Epithelial cell of esophagus (primary cell): ENCODE data around the gene ENOX1.

Experiments used
- DNase-seq: peaks from one replicate; pipeline ENCODE4 v3.0.0; 2010; ENCODE audit warnings: low read depth
- H3K4me3 ChIP-seq: 2 replicates; pipeline ENCODE4 v1.5.1; 2011; ENCODE audit warnings: mild to moderate bottlenecking, low read length, control low read depth
- TF ChIP-seq, protein P1 (sequence below): IDR thresholded peaks from 2 replicates; pipeline ENCODE4 v1.5.1; 2011; ENCODE audit warnings: low read depth, mild to moderate bottlenecking, low read length, control low read depth, inconsistent platforms; ENCODE audit not compliant: insufficient read depth; ENCODE audit errors: missing control alignments

The ENOX1 gene

DNA sequence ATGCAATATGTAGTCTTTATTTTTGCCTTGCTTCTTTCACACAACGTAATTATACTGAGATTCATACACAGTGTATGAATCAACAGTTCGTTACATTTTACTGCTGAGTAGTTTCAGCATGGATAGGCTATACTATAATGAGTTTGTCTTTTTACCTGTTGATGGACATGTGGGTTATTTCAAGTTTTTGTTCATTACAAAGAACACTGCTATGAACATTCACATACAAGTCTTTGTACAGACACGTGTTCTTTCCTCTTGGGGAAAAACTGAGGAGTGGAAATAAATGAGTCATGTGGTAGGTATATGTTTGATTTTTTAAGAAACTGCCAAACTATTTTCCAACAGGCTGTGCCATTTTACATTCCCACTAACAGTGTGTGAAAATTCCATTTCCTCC lies 35.1 kb downstream of the ENOX1 start:
- peak; percentile 61 for DNase-seq
- H3K4me3 ChIP-seq: no peak overlapping the region
- TF ChIP-seq, protein P1, sequence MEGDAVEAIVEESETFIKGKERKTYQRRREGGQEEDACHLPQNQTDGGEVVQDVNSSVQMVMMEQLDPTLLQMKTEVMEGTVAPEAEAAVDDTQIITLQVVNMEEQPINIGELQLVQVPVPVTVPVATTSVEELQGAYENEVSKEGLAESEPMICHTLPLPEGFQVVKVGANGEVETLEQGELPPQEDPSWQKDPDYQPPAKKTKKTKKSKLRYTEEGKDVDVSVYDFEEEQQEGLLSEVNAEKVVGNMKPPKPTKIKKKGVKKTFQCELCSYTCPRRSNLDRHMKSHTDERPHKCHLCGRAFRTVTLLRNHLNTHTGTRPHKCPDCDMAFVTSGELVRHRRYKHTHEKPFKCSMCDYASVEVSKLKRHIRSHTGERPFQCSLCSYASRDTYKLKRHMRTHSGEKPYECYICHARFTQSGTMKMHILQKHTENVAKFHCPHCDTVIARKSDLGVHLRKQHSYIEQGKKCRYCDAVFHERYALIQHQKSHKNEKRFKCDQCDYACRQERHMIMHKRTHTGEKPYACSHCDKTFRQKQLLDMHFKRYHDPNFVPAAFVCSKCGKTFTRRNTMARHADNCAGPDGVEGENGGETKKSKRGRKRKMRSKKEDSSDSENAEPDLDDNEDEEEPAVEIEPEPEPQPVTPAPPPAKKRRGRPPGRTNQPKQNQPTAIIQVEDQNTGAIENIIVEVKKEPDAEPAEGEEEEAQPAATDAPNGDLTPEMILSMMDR: no peak

DNA sequence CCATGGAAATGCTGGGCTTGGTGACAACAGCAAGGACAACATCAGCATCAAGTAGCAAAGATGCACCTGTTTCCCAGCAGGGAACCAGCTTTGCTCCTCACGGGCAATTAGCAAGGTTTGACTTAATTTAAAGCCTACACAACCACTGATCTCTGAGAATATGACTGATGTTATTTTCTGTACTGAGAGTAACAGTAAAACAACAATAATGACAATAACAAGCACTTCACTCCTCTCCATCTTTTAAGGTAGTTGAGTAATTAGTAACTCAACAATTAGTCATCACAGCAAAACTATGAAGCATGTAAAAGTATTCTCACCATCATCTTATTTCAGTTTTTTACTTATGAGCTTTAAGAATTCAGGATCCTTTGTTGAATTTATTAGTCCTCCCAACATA lies 37.3 kb downstream of the ENOX1 start:
- no peak overlapping the region for H3K4me3 ChIP-seq
- TF ChIP-seq, protein P1: no peak
- DNase-seq: peak; percentile 11

DNA sequence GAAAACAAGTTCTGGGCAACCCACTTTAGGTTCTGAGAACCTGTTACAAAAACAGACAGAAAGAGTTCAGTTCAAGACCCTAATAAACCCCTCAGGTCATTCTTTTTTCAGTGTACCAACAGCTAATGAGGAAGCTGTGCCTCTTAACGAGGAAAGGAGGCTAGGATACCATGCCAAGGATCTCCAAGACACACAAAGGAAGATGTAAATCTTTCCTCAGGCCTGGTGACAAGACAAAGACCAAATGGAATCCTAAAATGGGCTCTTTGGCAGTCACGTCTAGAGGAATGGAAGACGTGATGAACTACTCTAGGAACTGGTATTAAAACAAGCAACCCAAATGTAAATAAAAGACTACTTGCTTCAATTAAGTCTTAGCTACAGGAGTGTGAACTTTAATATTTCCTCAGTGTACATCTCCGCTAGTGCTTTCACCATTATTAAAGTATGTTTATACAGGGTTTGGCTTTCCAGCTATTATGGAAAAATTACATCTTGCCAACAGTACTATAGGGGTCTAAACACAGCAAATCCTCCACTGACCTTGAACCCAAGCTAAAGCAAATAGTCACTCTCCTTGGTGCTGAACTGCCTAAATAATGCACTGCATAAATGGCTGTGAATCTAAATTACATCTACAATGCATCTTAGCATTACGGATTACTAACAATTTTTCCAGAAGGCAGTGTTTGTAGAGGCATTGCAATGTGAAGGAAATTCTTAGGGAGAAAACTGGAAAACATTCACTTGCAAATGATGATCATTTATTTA lies 42.3 kb downstream of the ENOX1 start:
- DNase-seq: no peak
- TF ChIP-seq, protein P1: no peak
- H3K4me3 ChIP-seq: no peak overlapping the region

DNA sequence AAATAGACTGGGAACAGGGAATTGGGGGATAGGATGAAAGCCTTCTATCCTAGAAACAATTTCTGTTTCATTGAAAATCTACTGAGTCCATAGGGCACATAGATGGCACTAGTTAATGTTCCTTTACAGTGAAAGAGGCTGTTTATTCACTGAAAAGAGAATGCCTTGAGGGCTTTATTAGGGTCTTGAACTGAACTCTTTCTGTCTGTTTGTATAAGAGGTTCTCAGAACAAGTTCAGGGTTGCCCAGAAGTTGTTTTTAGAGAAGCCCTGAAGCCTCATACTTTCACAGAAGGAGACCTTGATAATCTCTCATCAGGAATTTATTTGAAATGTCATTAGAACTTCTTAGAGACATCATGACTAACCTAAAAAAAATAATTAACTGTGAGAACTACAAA lies 43.9 kb downstream of the ENOX1 start:
- H3K4me3 ChIP-seq: no peak overlapping the region
- TF ChIP-seq, protein P1: no peak
- no peak for DNase-seq

DNA sequence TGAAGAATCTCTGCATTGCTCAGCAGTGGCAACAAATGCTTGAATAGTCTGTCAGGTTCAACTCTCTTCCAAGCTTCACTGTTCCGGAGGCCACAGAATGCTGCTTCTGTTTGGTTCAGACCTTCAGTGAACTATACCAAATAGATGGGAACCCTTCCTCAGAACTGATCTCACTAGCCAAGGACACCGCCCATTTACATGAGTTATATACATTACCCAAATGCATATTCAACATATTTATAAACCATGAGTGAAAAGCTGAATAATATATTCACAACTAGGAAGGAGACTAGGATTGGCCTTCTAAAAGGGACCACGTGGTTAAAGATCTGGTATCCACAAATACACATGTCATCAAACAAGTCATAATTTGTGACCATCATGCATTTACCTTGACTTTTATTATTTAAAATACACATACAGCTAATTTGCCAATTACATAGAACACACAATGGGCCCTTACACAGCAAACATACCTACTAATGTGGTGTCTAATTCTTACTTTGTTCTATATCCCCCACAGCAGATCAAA lies 49.3 kb downstream of the ENOX1 start:
- no peak for DNase-seq
- TF ChIP-seq, protein P1: no peak
- no peak overlapping the region for H3K4me3 ChIP-seq

DNA sequence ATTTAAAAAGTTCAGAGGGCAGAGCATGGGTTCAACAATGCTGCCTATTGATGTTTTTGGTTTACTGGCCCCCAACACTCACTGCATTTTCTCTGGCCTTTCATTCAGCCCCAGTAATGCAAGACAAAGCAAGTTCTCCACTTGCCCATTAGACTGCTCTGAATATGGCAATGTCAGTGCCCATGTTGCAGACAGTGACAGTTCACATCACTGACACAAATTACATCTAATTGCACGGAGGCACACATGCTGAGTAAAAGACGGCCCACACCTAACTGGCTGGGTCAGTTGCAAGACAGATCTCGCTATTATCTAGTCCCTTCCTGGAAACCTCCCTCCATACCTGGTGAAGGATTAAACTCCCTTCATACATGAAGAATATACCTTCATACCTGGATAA lies 54.0 kb downstream of the ENOX1 start:
- no peak overlapping the region for H3K4me3 ChIP-seq
- TF ChIP-seq, protein P1: no peak
- no peak for DNase-seq

DNA sequence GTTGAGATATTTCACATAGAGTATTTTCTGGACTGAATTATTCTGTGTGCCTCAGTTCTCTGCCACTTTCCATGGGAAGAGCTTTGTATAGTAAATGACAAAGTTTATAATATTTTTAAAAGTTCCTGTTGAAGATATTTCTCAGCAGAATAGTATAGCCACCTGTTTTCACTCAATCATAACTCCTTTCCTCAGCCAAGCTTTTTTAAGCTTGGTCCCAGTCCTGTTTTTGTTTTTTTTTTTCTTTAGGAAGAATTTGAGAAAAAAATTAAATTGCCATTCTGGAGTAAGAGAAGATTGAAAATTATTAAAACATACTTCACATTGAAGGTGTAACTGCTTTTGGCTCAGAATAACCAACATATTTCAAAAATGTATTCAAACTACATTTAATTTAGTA lies 55.5 kb downstream of the ENOX1 start:
- TF ChIP-seq, protein P1: no peak

More for the DNA sequence above, 55.5 kb downstream of the ENOX1 start:
- no peak overlapping the region for H3K4me3 ChIP-seq
- no peak for DNase-seq
